ENCODE measurements around the gene MYH6. TPM values are rescaled to one million over a fixed set of nuclear protein-coding genes. Genes with fewer than 3 reads are reported as not detected.

The MYH6 gene
- total RNA-seq, 1 donor from 2014 or later = not detected

DNA sequence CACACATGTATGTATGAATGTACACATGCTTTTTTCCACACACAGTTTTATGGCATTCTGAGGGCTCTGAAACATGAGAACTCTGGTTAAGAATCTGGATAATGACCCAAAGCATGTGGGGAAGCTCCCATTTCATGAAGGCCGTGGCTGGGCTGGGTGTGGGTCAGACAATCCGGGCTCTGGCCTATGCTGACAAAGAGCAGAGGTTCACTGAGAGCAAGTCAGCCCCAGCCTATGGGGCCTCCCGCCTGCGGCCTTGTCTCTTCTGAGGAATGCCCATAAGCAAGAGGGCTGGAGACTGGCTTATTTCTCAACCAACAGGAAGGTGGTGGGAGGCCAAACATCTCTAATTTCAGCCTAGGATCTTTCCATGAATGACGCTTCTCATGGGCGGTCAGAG lies 8.5 kb downstream of the MYH6 start:
- Histone ChIP-seq H3K4me3 (no peak overlapping the region), H3K27me3 (no peaks in the 10 kb centered on the region), H3K27ac (no peak overlapping the region), H3K36me3 (no peaks in the 10 kb centered on the region), H3K4me1 (no peaks in the 10 kb centered on the region), H3K9me3 (no peaks in the 10 kb centered on the region)
- DNase-seq (ENCODE audit: extremely low spot score in 2 of 2) = no peak
- TF ChIP-seq POLR2AphosphoS5 (IDR thresholded peaks at IDR 0.05; ENCODE audit: insufficient read depth in 1 of 2, low read depth in 1 of 2) (no peak), POLR2A (IDR thresholded peaks at IDR 0.05) (no peak)
- TF ChIP-seq, protein P1, sequence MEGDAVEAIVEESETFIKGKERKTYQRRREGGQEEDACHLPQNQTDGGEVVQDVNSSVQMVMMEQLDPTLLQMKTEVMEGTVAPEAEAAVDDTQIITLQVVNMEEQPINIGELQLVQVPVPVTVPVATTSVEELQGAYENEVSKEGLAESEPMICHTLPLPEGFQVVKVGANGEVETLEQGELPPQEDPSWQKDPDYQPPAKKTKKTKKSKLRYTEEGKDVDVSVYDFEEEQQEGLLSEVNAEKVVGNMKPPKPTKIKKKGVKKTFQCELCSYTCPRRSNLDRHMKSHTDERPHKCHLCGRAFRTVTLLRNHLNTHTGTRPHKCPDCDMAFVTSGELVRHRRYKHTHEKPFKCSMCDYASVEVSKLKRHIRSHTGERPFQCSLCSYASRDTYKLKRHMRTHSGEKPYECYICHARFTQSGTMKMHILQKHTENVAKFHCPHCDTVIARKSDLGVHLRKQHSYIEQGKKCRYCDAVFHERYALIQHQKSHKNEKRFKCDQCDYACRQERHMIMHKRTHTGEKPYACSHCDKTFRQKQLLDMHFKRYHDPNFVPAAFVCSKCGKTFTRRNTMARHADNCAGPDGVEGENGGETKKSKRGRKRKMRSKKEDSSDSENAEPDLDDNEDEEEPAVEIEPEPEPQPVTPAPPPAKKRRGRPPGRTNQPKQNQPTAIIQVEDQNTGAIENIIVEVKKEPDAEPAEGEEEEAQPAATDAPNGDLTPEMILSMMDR (IDR thresholded peaks at IDR 0.05) = no peak
- intact Hi-C loops (cut with DNase I) = no loop called here

DNA sequence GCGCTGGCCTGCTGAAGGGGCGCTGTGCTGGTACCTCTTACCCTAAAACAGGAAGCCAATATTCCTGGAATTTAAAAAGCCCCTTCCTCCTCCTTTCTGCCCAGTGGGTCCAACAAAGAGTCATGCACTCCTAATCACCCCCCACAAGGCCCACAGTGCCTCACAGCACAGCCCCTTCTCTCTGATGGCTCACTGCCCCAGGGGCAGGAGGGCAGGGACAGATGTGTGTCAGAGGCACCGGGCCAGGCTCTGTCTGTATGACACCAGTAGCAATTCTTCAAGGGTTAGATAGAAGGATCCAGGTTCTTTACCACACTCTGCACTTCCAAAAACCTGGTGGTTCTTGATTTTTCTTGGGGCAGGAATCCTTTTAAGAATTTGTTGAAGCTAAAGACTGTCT lies 8.9 kb downstream of the MYH6 start:
- no peaks in the 10 kb centered on the region for H3K36me3 ChIP-seq

DNA sequence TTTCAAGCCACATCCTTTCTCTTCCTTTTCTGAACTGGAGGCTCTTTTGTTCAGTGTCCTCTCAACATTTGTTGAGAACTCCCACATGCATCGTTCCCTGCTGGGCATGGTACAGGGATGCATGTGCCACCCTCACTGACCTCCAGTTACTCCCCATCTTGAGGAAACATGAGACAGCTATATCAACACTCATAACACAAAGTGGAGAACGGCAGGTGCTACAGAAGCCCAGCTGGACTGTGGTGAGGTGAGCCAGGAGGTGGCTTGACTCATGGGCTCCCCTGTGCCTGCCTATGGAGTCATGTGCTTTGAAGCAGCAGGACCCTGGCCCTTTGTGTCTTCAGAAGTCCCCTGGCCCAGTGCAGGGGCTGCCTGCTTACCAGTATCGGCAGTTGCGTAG lies 9.7 kb downstream of the MYH6 start:
- TF ChIP-seq, protein P1 (IDR thresholded peaks at IDR 0.05) = no peak
- TF ChIP-seq POLR2AphosphoS5 (IDR thresholded peaks at IDR 0.05; ENCODE audit: insufficient read depth in 1 of 2, low read depth in 1 of 2) (no peak), POLR2A (IDR thresholded peaks at IDR 0.05) (no peak)
- Histone ChIP-seq H3K27me3 (no peaks in the 10 kb centered on the region), H3K9me3 (no peaks in the 10 kb centered on the region), H3K36me3 (no peaks in the 10 kb centered on the region), H3K4me3 (no peak overlapping the region), H3K4me1 (no peaks in the 10 kb centered on the region), H3K27ac (no peak overlapping the region)
- no peak for DNase-seq (ENCODE audit: extremely low spot score in 2 of 2)
- intact Hi-C loops (cut with DNase I) = no loop called here

More for the DNA sequence above, 8.9 kb downstream of the MYH6 start:
- H3K27me3 ChIP-seq = no peaks in the 10 kb centered on the region
- no peaks in the 10 kb centered on the region for H3K4me1 ChIP-seq
- intact Hi-C loops (cut with DNase I) = no loop called here
- H3K27ac ChIP-seq = no peak overlapping the region
- H3K4me3 ChIP-seq = no peak overlapping the region
- DNase-seq (ENCODE audit: extremely low spot score in 2 of 2) = no peak
- H3K9me3 ChIP-seq = no peaks in the 10 kb centered on the region
- TF ChIP-seq, protein P1 (IDR thresholded peaks at IDR 0.05) = no peak
- TF ChIP-seq POLR2AphosphoS5 (IDR thresholded peaks at IDR 0.05; ENCODE audit: insufficient read depth in 1 of 2, low read depth in 1 of 2) = no peak
- TF ChIP-seq POLR2A (IDR thresholded peaks at IDR 0.05) = no peak

DNA sequence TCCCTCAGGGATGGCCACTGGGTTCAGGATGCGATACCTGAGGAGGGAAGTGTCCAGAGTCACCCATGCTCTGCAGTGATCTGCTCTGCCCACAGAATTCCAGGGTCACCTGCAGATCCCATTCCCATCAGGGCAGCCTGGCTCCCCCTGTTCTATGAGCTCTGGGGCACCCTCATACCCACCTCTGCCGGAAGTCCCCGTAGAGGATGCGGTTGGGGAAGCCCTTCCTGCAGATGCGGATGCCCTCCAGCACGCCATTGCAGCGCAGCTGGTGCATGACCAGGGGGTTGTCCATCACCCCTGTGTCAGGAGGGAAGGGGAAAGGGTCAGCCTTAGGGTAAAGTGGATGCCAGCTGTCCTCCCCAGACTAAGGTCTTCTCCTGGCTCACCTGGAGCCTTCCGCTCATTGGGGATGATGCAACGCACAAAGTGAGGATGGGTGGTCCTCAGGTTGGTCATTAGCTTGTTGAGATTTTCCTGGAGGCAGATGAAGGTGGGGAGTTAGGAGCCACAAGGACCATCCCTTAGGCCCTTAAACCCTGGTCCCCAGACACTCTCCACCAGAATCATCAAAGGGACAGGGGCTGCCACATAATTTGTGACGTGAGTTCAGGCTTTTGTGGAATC lies 11.2 kb downstream of the MYH6 start:
- H3K27me3 ChIP-seq = no peaks in the 10 kb centered on the region
- intact Hi-C loops (cut with DNase I) = no loop called here
- no peak overlapping the region for H3K4me3 ChIP-seq
- H3K36me3 ChIP-seq = no peaks in the 10 kb centered on the region
- no peak for TF ChIP-seq POLR2AphosphoS5 (IDR thresholded peaks at IDR 0.05; ENCODE audit: insufficient read depth in 1 of 2, low read depth in 1 of 2)
- no peak for TF ChIP-seq POLR2A (IDR thresholded peaks at IDR 0.05)
- TF ChIP-seq, protein P1 (IDR thresholded peaks at IDR 0.05) = no peak
- H3K27ac ChIP-seq = no peak overlapping the region
- no peaks in the 10 kb centered on the region for H3K9me3 ChIP-seq
- H3K4me1 ChIP-seq = no peaks in the 10 kb centered on the region
- DNase-seq (ENCODE audit: extremely low spot score in 2 of 2) = no peak

DNA sequence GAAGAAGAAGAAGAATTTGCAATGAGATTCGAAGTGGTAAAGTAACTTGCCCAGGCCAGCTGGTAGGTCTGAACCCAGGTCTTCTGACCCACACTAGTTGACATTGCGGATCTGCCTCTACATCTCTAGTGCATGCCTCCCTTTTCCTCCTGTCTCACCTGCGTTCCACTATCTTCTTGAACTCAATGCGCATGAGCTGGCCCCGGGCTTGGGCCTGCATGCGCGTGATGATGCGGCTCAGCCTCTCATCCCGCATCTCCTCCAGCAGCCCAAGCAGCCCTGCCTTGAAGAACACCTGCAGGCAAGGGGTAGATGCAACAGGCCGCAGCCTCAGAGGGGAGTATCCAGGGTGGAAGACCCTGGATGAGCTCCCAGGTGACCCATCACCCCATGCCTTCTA lies 11.9 kb downstream of the MYH6 start:
- Histone ChIP-seq H3K27ac (no peak overlapping the region), H3K9me3 (no peaks in the 10 kb centered on the region), H3K4me3 (no peak overlapping the region), H3K4me1 (no peaks in the 10 kb centered on the region), H3K36me3 (no peaks in the 10 kb centered on the region), H3K27me3 (no peaks in the 10 kb centered on the region)
- intact Hi-C loops (cut with DNase I) = no loop called here
- DNase-seq (ENCODE audit: extremely low spot score in 2 of 2) = no peak
- TF ChIP-seq POLR2A (IDR thresholded peaks at IDR 0.05) (no peak), POLR2AphosphoS5 (IDR thresholded peaks at IDR 0.05; ENCODE audit: insufficient read depth in 1 of 2, low read depth in 1 of 2) (no peak)
- TF ChIP-seq, protein P1 (IDR thresholded peaks at IDR 0.05) = no peak
